HG03045 (cell line): ENCODE data around the gene RPTOR.
"Not testable (repeated sequence)": the region's sequence is repeated elsewhere in the genome, so short reads cannot be mapped to it uniquely, and the experiment has no call there.

ENCODE experiments used
- ATAC-seq: cut with Tn5 transposase; IDR thresholded peaks from one replicate; pipeline ENCODE4 v1.9.1; 2021; ENCODE audit warnings: mild to moderate bottlenecking, moderate library complexity; ENCODE audit not compliant: unreplicated experiment

The RPTOR gene

DNA sequence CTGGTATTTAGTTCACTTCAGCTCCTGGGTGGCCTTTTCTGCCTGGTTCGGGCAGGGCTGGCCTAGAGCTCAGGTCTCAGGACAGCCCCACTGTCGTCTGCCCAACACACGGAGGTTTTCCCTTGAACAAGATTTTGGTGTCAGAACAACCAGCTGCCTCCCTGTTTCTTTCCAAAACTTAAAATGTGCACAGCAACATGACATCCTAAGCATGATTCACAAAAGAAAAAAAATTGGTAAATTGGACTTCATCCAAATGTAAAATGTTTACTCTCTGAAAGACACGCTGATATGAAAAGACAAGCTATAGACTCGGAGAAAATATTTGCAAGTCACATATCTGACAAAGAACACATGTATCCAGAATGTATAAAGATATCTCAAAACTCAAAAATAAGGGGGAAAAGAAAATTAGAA, 249.2 kb downstream of the RPTOR start:
- no peak for ATAC-seq

DNA sequence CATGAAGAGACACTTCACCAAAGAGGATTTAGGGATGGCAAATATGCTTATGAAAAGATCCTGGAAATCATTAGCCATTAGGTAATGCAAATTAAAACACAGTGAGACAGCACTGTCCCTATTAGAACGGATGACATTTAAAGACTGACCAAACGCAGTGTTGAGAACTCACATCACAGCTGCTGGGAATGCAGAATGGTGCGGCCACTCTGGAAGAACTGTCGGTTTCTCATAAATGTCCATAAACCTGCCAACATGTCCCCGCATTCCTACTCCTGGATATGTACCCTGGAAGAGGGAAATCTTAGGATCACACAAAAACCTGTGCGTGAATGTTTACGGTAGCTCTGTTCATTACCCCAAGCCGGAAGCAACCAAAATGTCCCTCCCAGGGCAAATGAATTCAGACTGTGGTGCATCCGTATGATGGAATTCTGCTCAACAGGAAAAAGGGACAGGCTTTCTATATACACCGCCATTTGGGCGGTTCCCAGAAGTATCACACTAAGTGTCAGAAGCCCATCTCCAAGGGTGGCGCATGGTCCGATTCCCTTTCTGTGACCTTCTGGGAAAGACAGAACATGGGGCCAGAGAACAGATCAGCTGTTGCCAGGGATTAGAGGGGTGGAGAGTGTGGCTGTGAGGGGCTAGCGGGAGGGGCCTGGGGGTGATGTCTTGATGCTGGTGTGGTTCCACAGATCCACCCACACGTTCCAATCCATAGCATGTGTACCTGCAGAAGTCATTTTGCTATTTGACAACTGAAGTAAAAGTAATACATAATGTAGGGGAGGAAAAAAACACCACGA, 249.8 kb downstream of the RPTOR start:
- ATAC-seq, result no peak

DNA sequence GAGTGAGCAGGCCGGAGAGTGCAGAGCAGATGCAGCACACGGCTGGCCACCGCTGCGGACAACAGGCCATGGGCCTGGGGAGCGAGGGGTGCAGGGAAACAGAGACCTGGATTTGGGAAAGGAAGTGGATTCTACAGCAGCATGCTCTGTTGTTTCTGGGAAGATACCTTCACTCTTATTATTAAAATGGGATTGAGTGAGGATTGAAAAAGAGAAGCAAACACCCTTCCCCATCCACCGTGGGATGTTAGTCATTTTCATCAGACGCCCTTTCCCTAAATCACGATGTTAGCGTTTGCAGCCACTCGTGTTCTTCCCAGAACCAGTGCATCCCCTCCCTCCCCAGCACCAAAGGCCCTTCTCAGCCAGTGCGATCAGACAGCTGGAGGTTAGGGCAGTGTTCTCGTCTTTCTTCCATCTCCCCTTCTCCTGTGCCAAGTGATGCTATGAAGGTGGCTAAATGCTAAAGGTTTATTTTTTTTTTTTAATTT, 250.5 kb downstream of the RPTOR start:
- no peak for ATAC-seq

DNA sequence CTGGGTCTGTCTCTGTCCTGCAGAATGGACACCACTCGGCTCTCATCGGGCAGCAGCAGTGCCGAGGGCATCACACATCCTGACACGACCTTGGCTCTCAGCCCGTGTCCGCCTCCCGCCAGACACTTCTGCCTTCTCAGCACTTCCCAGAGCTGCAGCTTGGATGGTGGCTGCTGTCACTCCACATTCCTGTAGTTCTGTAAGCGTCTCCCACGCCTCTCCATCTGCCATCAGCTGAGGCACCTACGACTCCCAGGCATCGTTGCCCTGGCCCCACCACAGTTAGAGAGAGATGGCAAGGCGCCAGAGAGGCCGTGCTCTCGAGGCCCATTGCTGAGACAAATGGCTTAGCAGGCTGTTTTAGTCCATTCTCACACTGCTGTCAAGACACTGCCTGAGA, 251.1 kb downstream of the RPTOR start:
- no peak for ATAC-seq

DNA sequence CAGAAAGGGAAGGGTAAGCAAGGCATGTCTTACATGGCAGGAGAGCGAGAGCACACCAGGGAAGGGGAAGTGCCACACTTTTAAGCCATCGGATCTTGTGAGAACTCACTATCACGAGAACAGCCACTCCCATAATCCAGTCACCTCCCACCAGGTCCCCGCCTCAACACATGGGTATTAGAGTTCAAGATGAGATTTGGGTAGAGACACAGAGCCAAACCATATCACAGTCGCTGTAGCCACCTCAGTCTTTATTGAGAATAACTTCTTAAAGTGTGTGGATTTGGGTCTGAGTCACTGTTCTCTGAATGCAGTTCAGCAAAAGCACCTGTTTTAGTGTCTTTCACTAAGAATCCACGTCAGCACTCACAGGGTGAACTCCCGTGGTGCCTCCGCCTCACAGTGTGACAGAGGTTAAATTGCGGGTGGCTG, 251.8 kb downstream of the RPTOR start:
- ATAC-seq, result no peak

DNA sequence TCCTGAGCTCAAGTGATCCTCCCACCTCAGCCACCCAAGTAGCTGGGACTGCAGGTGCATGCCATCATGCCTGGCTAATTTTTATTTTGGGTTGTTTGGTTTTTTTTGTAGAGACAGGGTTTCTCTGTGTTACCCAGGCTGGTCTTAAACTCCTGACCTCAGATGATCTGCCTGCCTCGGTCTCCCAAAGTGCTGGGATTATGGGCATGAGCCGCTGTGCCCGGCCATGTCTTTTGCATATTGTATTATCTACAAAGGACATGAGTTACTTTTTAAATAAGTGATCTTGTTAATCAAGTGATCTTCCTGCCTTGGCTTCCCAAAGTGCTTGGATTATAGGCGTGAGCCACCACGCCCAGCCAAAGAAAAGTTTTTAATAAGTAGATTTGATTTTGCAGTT, 252.6 kb downstream of the RPTOR start:
- not testable (repeated sequence) for ATAC-seq

DNA sequence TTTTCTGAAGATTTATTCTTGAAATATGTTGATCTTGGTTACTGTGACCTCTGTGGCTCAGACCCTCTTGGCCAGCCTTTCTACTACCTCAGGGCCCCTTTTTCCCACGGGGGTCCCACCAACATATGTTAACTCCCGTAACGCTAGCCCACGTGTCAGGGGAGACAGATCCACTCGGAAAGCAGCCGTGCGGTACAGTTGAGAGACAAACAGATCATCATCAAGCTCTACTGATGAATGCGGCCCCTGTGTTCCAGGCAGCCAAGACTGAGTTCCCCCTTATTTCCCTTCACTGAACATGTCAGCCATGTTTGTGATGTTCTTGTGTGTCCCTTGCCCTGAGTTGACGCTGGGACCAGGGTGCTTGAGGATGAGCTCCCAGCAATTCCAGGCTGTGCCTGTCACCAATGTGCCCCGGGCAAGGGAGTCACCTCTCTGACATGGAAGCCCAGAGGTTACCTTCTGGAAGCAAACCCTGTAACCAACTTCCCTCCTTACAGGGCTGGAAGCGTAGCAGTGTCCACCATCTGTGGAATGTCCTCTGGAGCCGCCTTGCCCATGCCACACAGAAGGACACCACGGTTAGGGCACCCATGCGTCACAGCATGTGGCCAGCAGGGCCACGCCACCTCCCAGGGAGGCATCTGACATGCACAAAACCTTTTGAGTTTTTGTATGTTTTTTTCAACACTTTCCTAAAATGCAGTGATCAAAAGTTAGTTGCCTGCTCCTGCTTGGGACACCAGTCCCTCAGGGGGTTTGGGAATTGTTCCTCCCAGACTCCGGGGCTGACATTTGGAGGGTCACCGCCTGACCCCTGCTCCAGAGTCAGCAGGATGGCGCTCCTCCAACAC, 253.3 kb downstream of the RPTOR start:
- ATAC-seq, result no peak

DNA sequence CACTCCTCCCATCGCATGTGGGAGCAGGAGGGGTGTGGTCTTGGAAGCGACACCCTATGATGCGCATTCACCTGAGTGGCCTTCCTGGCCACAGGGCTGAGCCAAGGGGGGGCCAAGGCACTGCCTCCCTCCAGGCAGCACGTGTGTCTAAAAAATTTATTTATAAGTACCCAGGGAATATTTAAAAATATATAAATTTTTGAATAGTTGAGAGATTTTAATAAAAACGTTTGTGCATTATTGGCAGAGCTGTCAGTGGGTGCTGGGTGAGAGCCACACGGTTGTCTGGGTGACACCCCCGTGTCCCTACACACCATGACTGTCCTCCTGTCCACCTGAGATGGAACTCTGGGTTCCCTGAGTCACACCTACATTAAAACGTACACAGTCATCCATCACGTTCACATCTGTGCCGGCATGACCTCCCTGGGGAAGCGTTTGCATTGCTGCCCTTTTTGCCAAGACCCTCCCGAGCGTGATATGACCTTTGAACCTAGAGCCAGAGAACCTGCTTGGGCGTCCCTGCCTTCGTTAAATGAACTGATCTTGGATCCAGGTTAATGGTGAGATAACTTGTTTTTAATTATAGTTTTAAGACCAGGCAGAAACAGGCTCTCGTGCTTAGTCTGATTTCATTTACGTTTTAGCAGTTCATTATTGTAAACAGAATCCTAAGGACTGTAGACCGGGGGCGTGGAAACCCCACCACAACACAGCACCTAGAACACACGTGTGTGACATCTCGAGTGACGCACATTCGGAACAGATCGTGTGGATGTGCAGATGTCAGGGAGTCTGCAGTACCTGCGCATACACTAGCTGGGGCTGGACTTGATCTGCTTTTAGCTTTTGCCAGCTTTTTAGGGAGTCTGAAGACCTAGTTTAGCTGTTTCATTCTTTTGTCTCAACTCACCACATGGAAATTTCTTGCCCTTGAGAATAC, 254.2 kb downstream of the RPTOR start:
- ATAC-seq, result no peak

DNA sequence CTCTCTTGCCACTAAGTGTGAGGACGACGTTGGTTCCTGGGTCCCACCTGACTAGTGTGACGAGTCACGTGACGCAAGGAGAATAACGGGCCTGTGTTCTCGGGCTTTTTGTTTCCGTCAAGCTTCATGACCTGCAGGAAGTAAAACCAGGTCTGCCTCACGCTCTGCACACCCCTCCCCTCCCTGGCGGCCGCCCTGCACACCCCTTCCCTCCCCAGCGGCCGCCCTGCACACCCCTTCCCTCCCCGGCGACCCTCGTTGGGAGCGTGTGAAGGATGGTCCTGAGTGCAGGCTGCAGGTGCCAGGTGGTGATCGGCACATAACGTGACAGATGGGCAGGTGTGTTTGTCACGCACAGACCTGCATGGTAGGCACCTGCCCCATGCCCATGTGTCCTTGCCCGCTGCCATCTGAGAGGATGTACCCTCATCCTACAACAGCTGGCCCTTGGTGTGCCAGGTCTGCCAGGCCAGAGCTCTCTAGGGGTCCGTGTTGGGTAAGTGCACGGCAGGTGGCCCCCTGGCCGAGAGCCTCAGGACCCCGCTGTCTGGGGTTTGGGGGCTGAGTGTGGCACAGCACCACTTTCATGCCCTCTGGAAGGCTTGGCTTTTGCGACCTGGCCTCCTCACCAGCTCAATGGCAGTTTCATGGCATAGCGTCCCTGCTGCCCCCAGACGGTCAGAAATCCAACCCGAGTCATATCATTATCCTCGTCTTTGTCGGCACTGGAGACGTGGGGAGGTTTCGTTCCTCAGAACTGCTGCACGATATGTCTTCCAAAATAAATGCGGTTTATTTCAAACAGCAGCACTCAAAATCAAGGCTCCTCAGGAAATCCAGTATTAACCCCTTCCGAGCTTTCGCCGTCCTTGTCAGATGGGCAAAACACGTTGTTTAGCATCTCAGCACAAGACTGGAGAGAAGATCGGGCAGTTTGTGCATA, 255.2 kb downstream of the RPTOR start:
- no peak for ATAC-seq

DNA sequence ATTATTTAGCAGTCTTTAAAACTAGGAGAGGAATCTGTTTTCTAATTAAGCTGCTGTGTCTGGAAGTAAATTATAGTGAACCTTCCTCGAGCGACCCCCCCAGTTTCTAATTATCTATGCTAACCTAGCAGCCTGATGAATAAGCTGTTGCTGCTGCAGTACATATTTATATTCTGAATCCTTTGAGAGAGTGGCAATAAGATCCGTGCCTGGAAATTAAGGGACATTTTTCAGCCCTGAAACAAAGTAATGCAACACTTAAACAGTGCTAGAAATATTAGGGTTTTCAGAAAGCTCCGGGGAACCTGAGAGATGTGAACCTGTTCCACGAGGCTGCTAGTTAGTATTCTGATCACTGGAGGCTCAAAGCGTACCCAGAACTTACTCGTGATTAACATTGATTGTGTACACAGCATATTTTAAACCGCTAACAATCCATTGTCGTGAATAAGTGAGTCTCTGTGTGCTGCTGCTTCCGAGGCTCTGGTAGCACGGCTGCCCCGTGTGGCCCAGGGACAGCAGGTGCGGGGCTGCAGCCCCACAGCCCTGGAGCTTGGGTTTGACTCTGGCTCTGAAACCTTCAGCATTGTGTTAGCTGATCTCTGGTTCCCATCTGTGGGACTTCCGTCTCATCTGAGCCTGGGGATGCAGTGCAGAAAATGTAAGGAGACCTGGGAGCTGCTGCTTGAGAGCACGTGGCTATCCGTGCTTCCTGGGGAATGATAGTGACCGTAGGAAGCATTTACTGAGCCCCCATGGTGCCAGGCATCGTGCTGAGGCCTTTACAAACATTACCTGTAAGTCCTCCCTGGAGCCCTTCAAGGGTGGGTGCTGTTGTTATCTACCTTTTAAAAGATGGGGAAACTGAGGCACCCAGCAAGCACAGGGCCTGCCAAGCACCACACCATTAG, 256.1 kb downstream of the RPTOR start:
- ATAC-seq, result no peak

DNA sequence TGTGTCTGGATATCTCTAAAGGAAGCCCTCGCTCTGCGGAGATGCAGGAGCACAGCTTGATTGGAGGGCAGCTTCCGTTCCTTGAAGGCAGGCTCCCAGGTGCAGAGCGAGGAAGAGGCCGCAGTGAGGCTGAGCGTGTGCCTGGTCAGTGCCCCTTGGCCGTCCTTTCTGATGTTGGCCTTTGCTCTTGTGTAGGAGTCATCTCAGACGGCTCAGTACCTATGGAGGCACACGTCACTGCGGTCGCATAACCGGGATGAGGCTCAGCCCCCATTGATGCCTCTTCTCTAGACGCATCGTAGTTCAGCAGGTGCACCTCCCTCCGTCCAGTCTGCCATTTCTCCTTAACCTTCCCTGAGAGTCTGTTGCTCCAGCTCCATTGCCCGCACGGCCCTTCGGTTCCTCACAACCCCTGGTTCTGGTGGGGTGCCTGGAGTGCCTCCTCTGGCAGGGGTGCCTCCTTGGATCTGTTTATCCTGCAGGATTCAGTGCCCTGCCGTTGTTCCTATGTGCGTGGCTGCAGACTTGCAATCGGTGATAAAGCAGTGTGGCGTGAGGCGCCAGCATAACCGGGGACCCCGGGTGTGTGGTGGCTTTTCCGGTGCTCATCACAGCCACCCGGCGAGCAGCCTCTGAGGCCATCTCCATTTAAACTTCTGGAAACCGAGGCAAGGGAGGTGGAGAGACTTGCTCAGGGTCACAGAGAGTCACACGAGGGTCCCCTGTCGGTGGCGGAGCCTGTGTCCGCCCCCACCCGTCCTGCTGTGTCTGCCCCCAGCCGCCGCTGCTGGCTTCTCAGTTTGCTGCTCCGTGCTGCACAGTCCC, 258.2 kb downstream of the RPTOR start:
- ATAC-seq, result no peak

DNA sequence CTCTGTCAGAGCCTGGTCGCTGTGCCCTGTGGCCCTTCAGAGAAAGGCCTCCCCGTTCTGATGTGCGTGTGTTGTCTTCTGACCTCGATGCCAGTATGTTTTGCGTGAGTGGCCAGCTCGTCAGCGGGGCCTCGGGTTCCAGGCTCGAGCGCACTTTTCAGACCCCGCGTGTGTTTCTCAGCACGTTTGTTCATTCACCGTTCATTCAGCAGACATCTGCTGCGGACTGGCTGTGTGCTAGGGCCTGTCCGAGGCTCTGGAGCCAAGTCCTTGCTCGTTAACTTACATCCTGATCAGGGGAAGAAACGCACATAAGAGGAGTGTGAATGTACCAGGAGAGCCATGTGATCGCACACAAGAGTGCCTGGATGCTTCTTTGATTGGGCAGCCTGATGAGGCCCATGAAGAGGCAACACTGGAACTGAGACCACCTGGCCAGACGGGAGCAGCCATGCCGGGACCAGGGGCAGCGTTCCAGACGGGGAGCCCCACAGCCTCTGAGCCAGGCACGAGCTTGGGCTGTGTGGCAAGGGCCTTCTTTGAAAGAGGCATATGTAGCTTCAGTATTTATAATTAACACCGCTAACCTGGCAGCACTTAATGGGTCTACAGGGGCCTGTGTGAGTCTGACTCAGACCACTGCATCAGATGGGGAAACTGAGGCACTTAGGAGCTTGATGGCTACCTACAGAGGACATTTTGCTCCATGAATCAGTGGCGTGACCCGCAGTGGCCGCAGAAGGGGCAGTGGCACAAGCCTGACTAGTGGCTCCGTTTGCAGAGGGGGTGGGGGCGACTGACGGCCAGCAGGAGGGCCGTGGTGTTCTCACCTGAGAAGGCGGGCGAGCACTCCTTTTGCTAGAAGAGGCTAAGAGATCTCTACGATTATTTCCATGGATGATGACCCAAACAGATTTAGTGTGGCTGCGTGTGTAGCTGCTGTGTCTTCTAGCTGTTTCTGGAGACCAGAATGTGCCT, 259.1 kb downstream of the RPTOR start:
- ATAC-seq, result no peak

DNA sequence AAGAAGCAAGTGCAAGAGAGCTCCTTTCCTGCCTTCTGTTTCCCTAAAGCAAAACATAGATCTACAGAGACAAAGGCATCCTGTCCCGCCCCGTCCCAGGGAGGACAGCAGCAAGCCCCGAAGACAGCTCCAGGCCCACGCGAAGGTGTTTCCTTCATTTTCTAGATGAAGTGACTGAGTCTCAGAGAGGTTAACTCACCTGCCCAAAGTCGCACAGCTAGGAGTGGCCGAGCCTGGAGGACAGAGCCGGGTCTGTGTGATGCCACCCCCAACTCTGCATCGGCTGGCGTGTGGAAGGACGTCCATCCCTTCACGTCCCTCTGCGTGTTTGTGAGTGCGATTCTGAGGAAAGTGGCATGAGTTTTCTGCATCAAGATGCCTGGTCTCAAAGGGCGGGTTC, 259.8 kb downstream of the RPTOR start:
- ATAC-seq, result no peak

DNA sequence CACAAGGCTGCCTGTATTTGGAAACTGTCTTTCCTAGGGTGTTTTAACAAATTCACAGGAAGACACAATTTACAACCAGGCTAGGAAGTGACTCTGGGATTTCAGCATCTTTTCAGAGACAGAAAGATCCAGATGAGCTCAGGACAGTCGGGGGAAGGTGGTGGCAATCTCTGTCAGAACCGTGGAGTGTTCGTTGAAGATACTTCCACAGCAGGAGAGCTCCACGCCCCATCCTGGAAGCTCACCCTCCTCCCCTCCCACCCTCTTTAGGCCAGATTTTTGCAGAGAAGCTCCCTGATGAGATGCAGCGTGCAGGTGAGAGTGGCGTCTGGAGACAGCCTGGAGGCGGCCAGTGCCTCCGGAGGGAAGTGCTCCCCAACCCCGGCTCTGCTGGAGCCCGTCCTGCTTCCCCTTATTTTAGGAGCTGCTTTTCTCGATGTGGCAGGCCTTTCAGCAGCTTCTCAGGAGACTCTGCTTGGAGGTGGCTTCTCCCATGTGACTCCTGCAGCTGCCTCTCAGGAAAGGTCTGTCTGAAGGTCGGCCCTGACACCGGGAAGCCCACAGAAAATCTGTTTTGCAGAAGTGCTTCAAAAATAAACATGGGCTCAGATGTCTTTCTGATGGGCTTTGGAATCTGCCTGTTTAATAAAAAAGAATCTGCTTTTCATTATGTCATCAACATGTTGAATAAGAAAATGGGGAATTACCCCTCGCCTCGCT, 260.6 kb downstream of the RPTOR start:
- no peak for ATAC-seq

DNA sequence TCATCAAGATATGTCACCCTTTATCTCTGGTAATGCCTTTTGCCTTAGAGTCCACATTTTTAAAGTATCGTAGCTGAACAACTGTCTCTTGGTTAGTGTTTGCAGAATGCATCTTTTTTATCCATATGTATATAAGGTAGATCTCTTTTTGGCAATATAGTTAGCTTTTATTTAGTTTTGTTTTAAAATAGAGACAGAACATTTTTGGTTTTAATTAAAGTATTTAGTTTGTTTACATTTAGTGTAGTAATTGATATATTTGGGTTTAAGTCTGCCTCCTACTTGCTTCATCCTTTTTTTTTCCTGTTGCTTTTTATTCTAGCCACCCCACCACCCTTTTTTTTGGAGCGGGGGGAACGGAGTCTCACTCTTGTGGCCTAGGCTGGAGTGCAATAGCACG, 262.4 kb downstream of the RPTOR start:
- no peak for ATAC-seq

DNA sequence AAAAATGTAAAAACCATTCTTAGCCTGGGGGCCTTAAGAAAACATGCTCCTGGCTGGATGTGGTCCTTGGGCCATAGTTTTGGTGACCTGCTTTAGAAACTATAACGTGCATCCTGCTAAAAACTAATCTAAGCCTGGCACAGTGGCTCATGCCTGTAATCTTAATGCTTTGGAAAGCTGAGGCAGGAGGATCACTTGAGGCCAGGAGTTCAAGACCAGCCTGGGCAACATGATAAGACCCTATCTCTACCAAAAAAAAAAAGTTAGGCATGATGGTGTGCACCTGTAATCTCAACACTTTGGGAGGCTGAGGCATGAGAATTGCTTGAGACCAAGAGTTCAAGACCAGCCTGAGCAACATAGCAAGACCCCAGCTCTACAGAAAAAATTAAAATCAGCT, 263.2 kb downstream of the RPTOR start:
- ATAC-seq, result no peak
